ENCODE measurements around the gene ABCC6.

GRCh38 chr16:16124438-16124837 lies 98.9 kb downstream of the ABCC6 start:
- TF ChIP-seq CTCF (IDR thresholded peaks at IDR 0.05; ENCODE audit: insufficient read depth, low read length, poor library complexity, severe bottlenecking) (no peak), EZH2phosphoT487 (conservative IDR thresholded peaks at IDR 0.05; ENCODE audit: low read length) (no peak)
